Activated CD4-positive, alpha-beta T cell treated with anti-CD3 and anti-CD28 coated beads, Interleukin-10, Interleukin-2, amounts not matched to agents 100 ng/mL and 50 ng/mL, durations not matched to agents 16 hours and 8 hours (primary cell): ENCODE measurements around the gene LDLRAD4.
A peak's percentile ranks its signal among the peaks of the same experiment; 100 is the strongest.
"Not testable (repeated sequence)": the region's sequence is repeated elsewhere in the genome, so short reads cannot be mapped to it uniquely, and the experiment has no call there.

Source experiments
- DNase-seq: peaks from one replicate; pipeline ENCODE4 v3.0.0-alpha.2; 2020

The LDLRAD4 gene

GRCh38 chr18:13480571-13481255, 262.2 kb downstream of the LDLRAD4 start:
- no peak for DNase-seq

GRCh38 chr18:13481331-13481730, 262.8 kb downstream of the LDLRAD4 start:
- DNase-seq: no peak

- no peak for DNase-seq
Observed at GRCh38 chr18:13481820-13482617, 263.5 kb downstream of the LDLRAD4 start.

- no peak for DNase-seq
Observed at GRCh38 chr18:13482618-13482945, 264.0 kb downstream of the LDLRAD4 start.

GRCh38 chr18:13483316-13484270, 265.0 kb downstream of the LDLRAD4 start:
- no peak for DNase-seq

- DNase-seq: no peak
Observed at GRCh38 chr18:13485182-13485581, 266.6 kb downstream of the LDLRAD4 start.

- DNase-seq: no peak
Observed at GRCh38 chr18:13485604-13486003, 267.0 kb downstream of the LDLRAD4 start.

- DNase-seq: no peak
Observed at GRCh38 chr18:13486284-13486683, 267.7 kb downstream of the LDLRAD4 start.

GRCh38 chr18:13486686-13487085, 268.1 kb downstream of the LDLRAD4 start:
- DNase-seq: no peak

- DNase-seq: no peak
Observed at GRCh38 chr18:13487237-13487636, 268.7 kb downstream of the LDLRAD4 start.

GRCh38 chr18:13488281-13488929, 269.8 kb downstream of the LDLRAD4 start:
- DNase-seq: no peak

GRCh38 chr18:13489303-13489702, 270.7 kb downstream of the LDLRAD4 start:
- not testable (repeated sequence) for DNase-seq

- DNase-seq: no peak
Observed at GRCh38 chr18:13491138-13491537, 272.6 kb downstream of the LDLRAD4 start.

- DNase-seq: no peak
Observed at GRCh38 chr18:13492314-13492713, 273.8 kb downstream of the LDLRAD4 start.

- no peak for DNase-seq
Observed at GRCh38 chr18:13493079-13493478, 274.5 kb downstream of the LDLRAD4 start.

GRCh38 chr18:13493725-13494124, 275.2 kb downstream of the LDLRAD4 start:
- DNase-seq: no peak

GRCh38 chr18:13494871-13495445, 276.4 kb downstream of the LDLRAD4 start:
- DNase-seq: no peak

- no peak for DNase-seq
Observed at GRCh38 chr18:13495961-13496360, 277.4 kb downstream of the LDLRAD4 start.

- DNase-seq: no peak
Observed at GRCh38 chr18:13496691-13497281, 278.2 kb downstream of the LDLRAD4 start.

- DNase-seq: no peak
Observed at GRCh38 chr18:13499803-13500202, 281.2 kb downstream of the LDLRAD4 start.

GRCh38 chr18:13500227-13500865, 281.8 kb downstream of the LDLRAD4 start:
- DNase-seq: peak; percentile 43
